Endothelial cell (in vitro differentiated cells): ENCODE data around the gene ALDH3A2. TPM values are rescaled to one million over a fixed set of nuclear protein-coding genes. Genes with fewer than 3 reads are reported as not detected.
"Not testable (repeated sequence)": the region's sequence is repeated elsewhere in the genome, so short reads cannot be mapped to it uniquely, and the experiment has no call there.

ENCODE experiments used
- DNase-seq: peaks from one replicate; pipeline ENCODE4 v3.0.0; 2021; ENCODE audit warnings: low spot score
- H3K27ac Mint-ChIP-seq: one replicate; pipeline ENCODE4 v1.8.0; 2021; ENCODE audit warnings: mixed read lengths, inconsistent platforms; ENCODE audit not compliant: unreplicated experiment
- H3K27me3 Mint-ChIP-seq: one replicate; pipeline ENCODE4 v1.8.0; 2021; ENCODE audit warnings: mild to moderate bottlenecking, moderate library complexity, mixed read lengths, inconsistent platforms; ENCODE audit not compliant: unreplicated experiment
- H3K36me3 Mint-ChIP-seq: one replicate; pipeline ENCODE4 v1.8.0; 2021; ENCODE audit warnings: mild to moderate bottlenecking, low read depth, mixed read lengths, inconsistent platforms; ENCODE audit not compliant: unreplicated experiment
- H3K4me1 Mint-ChIP-seq: one replicate; pipeline ENCODE4 v1.8.0; 2021; ENCODE audit warnings: mild to moderate bottlenecking, mixed read lengths, inconsistent platforms; ENCODE audit not compliant: unreplicated experiment
- H3K4me3 Mint-ChIP-seq: one replicate; pipeline ENCODE4 v1.8.0; 2021; ENCODE audit warnings: mild to moderate bottlenecking, mixed read lengths, inconsistent platforms; ENCODE audit not compliant: unreplicated experiment
- H3K9me3 Mint-ChIP-seq: one replicate; pipeline ENCODE4 v1.8.0; 2021; ENCODE audit warnings: mixed read lengths, inconsistent platforms; ENCODE audit not compliant: unreplicated experiment
- CTCF ChIP-seq: fragments of 200-600 bp; sonication (generic); IDR thresholded peaks from one replicate; pipeline ENCODE4 v1.5.0; 2021; ENCODE audit warnings: antibody characterized with exemption; ENCODE audit not compliant: unreplicated experiment
- total RNA-seq: library from RNA; stranded (reverse); fragmentation: NEBNext Ultra II Directional; extraction: Animal tissue kit (Norgen Biotek cat#: 25700); gene quantifications from one replicate; pipeline ENCODE4 v1.2.1, GENCODE V29; 2021; ENCODE audit not compliant: unreplicated experiment

ALDH3A2 gene
- total RNA-seq, 1 donor from 2014 or later, result 21.0 TPM

- Mint-ChIP-seq H3K4me1 (no peaks in the 10 kb centered on the region), H3K27me3 (peaks cover 4% of the 10 kb centered on the region), H3K36me3 (peaks cover 10% of the 10 kb centered on the region), H3K27ac (no peak overlapping the region), H3K4me3 (no peak overlapping the region), H3K9me3 (no peaks in the 10 kb centered on the region)
- TF ChIP-seq CTCF, result no peak
- no peak for DNase-seq
Measured at GRCh38 chr17:19660219-19660870, 11.8 kb downstream of the ALDH3A2 start.

- Mint-ChIP-seq H3K4me1 (no peaks in the 10 kb centered on the region), H3K4me3 (no peak overlapping the region), H3K27ac (no peak overlapping the region), H3K27me3 (peaks cover 2% of the 10 kb centered on the region), H3K9me3 (no peaks in the 10 kb centered on the region), H3K36me3 (peaks cover 4% of the 10 kb centered on the region)
- no peak for TF ChIP-seq CTCF
- DNase-seq, result no peak
Measured at GRCh38 chr17:19661121-19661520, 12.6 kb downstream of the ALDH3A2 start.

- Mint-ChIP-seq H3K27ac (no peak overlapping the region), H3K36me3 (peaks cover 1% of the 10 kb centered on the region), H3K9me3 (no peaks in the 10 kb centered on the region), H3K4me3 (no peak overlapping the region), H3K4me1 (no peaks in the 10 kb centered on the region), H3K27me3 (no peaks in the 10 kb centered on the region)
- TF ChIP-seq CTCF, result no peak
- DNase-seq, result no peak
Measured at GRCh38 chr17:19663097-19663496, 14.5 kb downstream of the ALDH3A2 start.

GRCh38 chr17:19664136-19664820 lies 15.7 kb downstream of the ALDH3A2 start:
- H3K36me3 Mint-ChIP-seq, result no peaks in the 10 kb centered on the region
- DNase-seq, result no peak
- H3K9me3 Mint-ChIP-seq, result no peaks in the 10 kb centered on the region
- no peaks in the 10 kb centered on the region for H3K27me3 Mint-ChIP-seq
- H3K4me1 Mint-ChIP-seq, result no peaks in the 10 kb centered on the region
- TF ChIP-seq CTCF, result no peak
- H3K4me3 Mint-ChIP-seq, result no peak overlapping the region
- no peak overlapping the region for H3K27ac Mint-ChIP-seq

GRCh38 chr17:19664821-19665181 lies 16.2 kb downstream of the ALDH3A2 start:
- Mint-ChIP-seq H3K27me3 (no peaks in the 10 kb centered on the region), H3K4me1 (no peaks in the 10 kb centered on the region), H3K4me3 (no peak overlapping the region), H3K27ac (no peak overlapping the region), H3K36me3 (no peaks in the 10 kb centered on the region), H3K9me3 (no peaks in the 10 kb centered on the region)
- TF ChIP-seq CTCF, result no peak
- DNase-seq, result no peak

- not testable (repeated sequence) for H3K4me3 Mint-ChIP-seq, H3K9me3 Mint-ChIP-seq, DNase-seq, H3K27ac Mint-ChIP-seq, H3K27me3 Mint-ChIP-seq, H3K4me1 Mint-ChIP-seq, H3K36me3 Mint-ChIP-seq
Measured at GRCh38 chr17:19669680-19670079, 21.1 kb downstream of the ALDH3A2 start.
